GM19099 (cell line): Measurements from ENCODE around the gene SBF2.

Experiments used
- POLR2A ChIP-seq: IDR thresholded peaks from 3 replicates; pipeline ENCODE4 v1.6.1; 2011; ENCODE audit warnings: low read depth; ENCODE audit not compliant: insufficient read length; ENCODE audit errors: extremely low read depth

The SBF2 gene

DNA sequence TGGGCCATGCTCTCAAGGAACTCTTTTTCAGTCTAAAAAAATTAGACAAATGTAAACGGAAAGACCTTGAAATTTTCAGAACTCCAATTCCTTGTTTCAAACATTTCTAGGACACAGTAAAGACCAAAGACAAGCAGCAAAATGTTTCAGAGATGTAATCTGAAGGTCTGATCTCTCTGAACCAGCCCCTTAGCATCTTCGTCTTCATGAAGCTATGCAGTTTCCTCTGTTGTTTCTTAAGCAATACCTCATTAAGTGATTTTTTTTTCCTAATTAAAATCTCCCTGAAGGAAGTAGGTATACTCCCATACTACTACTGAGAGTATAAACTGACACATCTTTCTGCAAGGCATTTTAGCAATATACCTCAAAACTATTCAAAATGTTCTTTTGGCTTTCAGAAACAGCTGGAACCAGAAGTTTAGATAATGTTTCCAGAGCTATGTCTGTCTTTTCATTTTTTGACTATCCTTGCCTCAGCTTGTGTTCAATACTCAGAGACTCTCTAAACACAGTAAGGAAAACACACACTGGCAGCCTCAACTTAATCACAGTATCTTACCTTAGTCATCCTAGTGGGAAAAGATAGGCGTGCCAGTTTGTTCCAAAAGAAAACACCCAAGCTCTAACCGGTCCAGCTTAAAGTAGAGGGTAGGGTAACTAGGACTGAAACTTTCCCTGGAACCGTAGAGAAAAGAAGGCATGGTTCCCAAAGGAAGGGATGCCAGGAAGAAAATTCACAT is 25.1 kb downstream of the SBF2 start:
- no peak for TF ChIP-seq POLR2A

- TF ChIP-seq POLR2A = no peak
Observed at GRCh38 chr11:10267821-10268220, 26.2 kb downstream of the SBF2 start.

DNA sequence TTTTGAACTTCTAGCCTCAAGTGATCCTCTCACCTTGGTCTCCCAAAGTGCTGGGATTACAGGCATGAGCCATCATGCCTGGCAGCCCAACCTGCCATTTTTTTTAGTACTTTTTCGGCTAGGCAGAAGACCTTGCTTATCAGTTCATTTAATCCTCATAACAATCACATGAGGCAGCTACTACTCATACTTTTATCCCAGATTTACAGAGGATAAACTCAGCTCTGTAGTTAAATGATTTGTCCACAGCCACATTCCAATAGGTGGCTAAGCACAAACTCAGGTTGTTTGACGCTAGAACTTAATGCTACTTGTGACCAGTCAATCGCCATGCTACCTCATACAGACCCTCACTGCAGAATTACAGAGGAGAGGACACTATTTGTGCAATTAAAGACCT is 28.1 kb downstream of the SBF2 start:
- TF ChIP-seq POLR2A = no peak

- TF ChIP-seq POLR2A = no peak
Observed at GRCh38 chr11:10263929-10264328, 30.1 kb downstream of the SBF2 start.

GRCh38 chr11:10261821-10262220 is 32.2 kb downstream of the SBF2 start:
- no peak for TF ChIP-seq POLR2A

- TF ChIP-seq POLR2A = no peak
Observed at GRCh38 chr11:10257478-10257877, 36.5 kb downstream of the SBF2 start.

GRCh38 chr11:10255388-10256125 is 38.5 kb downstream of the SBF2 start:
- TF ChIP-seq POLR2A = no peak

- no peak for TF ChIP-seq POLR2A
Observed at GRCh38 chr11:10247011-10247410, 47.0 kb downstream of the SBF2 start.

- TF ChIP-seq POLR2A = no peak
Observed at GRCh38 chr11:10243896-10244575, 50.0 kb downstream of the SBF2 start.

GRCh38 chr11:10236840-10237239 is 57.2 kb downstream of the SBF2 start:
- TF ChIP-seq POLR2A = no peak

GRCh38 chr11:10233581-10233980 is 60.4 kb downstream of the SBF2 start:
- TF ChIP-seq POLR2A = no peak

DNA sequence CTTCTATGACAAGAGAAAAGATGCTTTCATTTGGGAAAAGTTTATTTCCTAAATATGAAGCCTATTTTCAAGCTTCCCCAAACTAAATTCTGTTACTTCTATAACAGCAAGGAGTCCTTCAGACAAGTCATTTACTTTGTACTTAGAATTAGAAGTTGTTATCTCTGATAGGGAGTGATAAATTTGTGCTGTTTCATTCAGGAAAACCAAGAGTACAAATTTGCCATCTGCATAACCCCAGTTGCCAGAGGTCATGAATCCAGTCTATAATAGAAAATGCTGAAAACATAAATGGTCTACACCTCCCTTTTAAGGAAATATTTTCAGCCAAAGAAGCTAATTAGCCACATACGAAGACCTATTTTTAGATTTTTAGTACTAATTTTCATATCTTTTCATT is 61.3 kb downstream of the SBF2 start:
- TF ChIP-seq POLR2A = no peak

DNA sequence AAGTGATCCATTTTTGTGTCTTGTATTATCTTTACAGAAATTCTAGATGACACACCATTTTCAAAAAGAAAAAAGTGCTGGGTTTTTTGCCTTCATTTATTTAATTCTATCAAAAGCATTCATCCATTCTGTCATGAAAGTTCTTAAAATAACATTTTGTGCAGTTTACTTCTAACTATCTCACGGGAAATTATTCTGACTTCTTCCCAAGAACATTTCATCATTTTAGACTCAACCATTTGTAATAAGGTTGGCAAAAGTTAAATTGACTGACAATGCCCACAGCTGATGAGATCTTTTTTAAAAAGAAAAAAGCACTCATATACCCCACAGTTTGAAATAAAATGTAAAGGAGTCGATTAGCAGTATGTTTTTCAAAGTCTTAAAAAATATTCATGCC is 68.5 kb downstream of the SBF2 start:
- no peak for TF ChIP-seq POLR2A

DNA sequence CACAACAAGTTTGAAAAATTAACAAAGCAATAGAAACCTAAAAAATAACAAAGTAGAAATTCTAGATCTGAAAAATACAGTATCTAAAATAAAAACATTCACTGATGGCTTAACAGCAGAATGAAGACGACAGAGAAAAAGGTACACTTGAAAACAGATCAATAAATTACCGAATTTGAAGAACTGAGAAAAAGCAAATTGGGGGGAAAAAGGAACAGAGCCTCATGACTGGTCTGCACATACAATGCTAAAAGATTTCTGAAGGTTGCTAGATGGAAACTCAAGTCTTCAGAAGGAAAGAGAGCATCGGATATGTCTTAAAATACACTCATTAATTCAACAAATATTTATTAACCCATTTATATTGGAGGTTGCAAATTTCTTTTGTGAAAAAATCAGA is 71.6 kb downstream of the SBF2 start:
- TF ChIP-seq POLR2A = no peak

- TF ChIP-seq POLR2A = no peak
Observed at GRCh38 chr11:10221342-10221741, 72.7 kb downstream of the SBF2 start.

DNA sequence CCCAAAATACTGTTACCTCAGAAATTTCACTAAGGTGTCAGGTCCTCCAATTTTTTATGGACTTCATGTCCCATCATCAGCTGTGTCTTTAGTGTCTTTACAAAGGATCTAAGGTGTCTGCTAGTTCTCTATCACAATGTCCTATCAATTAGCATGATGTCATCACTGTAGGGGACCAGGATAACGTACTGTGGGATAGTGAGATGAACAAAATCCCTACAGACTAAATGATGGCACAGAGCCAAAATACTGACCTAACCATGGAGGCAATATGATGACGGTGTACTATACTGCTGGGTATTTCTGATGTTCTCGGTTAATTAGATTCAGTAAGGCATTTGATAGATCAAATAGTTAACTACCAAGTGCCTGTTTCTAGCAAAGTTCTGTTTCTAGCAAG is 82.5 kb downstream of the SBF2 start:
- no peak for TF ChIP-seq POLR2A

GRCh38 chr11:10209326-10209725 is 84.7 kb downstream of the SBF2 start:
- TF ChIP-seq POLR2A = no peak

- no peak for TF ChIP-seq POLR2A
Observed at GRCh38 chr11:10208131-10208575, 85.9 kb downstream of the SBF2 start.
